Cardiac fibroblast (primary cell): ENCODE measurements around the gene CDH1.

Source experiments
- DNase-seq, 2 donors: peaks; one replicate each; pipeline versions ENCODE4 v3.0.0 to v3.0.0-alpha.2; 2010; ENCODE audit warnings: low read depth in 2 of 2
- H3K4me3 ChIP-seq, 2 donors: replicated peaks in 1 of 2; 1 replicate in 1 of 2; 2 replicates in 1 of 2; pipeline ENCODE4 v1.5.1; 2011; ENCODE audit warnings: low read depth in 2 of 2, low read length in 2 of 2, mild to moderate bottlenecking in 2 of 2, moderate library complexity in 1 of 2
- TF ChIP-seq, protein P1 (sequence below): IDR thresholded peaks from one replicate; pipeline ENCODE4 v1.5.1; 2011; ENCODE audit warnings: low read depth, mild to moderate bottlenecking, low read length, inconsistent platforms

Gene CDH1

DNA sequence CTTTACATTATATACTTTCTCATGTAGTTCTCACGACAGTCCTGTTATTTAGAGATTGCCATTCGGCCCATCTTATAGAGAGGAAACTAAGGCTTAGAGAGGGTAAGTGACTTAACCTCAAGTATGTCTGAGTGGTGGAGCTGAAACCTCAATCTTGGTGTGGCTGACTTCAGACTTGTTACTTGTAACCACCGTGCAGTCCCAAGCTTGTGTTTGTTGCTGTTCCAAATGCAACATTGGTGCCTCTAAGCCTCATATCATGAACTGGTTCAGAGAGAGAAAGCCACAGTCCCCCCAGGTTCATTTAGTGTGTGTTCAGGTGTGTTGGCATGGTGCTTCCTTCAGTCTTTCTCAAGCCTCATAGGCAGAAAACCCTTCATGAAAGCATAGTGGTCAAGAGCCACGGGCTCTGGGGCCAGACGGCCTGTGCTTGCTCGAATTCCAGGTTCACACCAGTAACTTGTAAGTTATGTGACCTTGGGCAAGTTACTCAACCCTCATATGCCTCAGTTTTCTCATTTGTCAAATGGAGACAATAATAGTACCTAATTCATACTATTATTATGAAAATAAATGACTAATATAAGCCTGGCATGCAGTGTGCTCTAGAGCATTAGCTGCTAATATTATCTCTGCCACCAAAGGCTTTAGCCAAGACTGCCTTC, 39.9 kb downstream of the CDH1 start:
- TF ChIP-seq, protein P1, sequence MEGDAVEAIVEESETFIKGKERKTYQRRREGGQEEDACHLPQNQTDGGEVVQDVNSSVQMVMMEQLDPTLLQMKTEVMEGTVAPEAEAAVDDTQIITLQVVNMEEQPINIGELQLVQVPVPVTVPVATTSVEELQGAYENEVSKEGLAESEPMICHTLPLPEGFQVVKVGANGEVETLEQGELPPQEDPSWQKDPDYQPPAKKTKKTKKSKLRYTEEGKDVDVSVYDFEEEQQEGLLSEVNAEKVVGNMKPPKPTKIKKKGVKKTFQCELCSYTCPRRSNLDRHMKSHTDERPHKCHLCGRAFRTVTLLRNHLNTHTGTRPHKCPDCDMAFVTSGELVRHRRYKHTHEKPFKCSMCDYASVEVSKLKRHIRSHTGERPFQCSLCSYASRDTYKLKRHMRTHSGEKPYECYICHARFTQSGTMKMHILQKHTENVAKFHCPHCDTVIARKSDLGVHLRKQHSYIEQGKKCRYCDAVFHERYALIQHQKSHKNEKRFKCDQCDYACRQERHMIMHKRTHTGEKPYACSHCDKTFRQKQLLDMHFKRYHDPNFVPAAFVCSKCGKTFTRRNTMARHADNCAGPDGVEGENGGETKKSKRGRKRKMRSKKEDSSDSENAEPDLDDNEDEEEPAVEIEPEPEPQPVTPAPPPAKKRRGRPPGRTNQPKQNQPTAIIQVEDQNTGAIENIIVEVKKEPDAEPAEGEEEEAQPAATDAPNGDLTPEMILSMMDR: no peak
- no peak for DNase-seq
- no peak overlapping the region for H3K4me3 ChIP-seq

DNA sequence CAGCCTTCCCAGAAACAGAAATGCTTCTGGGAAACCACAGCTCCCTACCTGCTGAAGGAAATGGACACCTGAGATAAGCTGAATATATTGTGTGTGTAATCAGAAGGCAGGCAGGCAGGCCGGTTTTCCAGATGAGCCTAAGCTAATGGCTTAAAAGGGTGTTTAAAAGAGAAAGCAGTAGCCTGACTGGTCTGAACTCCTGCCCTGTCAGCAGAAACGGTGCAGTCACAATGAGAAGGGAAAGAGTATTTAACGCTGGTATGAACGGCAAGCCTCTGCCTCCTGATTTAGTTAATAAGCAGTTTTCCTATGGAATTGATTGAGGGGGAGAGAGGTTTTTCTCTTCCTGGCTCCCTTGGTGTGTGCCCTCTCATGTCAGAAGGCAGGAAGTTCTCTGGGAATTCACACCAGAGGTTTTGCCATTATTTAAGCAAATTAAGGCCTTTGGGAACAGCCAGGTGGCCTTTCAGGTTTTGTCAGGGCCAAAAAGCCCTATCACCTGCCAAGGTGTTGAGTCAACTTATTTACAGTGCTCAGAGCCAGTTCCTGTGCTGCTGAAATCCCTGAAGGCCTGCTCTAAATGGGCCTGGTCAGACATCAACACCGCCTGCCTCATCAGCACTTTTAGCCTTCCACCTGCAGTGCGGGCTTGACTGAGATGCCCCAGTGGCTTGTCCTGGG, 41.6 kb downstream of the CDH1 start:
- H3K4me3 ChIP-seq: no peak overlapping the region
- no peak for DNase-seq
- TF ChIP-seq, protein P1: no peak

DNA sequence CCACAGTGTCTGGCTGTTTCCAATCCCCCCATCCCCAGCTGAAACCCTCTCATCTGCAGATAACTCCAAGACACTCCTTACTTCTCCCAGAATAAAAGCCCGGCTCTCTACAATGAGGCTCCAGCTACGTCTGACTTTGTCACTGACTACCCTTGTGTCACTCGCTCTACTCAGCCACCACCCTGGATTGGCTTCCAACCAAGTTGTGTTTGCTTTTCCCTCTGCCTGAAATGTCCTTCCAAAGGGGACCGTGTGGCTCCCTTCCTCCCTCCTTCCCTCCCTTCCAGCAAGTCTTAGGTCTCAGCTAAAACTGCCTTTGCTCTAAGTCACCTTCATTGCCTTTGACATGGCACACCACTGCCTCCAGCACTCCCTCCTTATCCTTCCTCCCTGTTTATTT, 42.8 kb downstream of the CDH1 start:
- no peak overlapping the region for H3K4me3 ChIP-seq
- no peak for DNase-seq
- TF ChIP-seq, protein P1: no peak

DNA sequence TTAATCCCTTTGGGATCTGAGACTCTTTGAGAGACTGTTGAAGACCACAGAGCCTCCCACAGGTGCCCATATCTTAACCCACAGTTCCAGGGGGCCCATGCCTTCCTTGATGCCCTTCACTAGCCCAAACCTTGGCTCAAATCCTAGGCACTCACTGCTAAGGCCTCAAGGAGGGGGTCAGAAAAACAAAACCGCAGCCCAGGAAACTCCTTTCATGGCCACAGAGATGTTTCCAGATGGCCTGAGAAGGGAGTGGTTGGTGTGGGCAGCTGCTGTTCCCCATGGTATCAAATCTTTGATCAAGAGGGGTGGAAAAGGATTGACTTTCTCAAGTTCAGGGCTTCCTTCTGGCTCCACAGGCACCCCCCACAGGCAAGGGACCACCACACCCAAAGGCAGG, 44.7 kb downstream of the CDH1 start:
- DNase-seq: no peak
- TF ChIP-seq, protein P1: no peak
- no peak overlapping the region for H3K4me3 ChIP-seq

DNA sequence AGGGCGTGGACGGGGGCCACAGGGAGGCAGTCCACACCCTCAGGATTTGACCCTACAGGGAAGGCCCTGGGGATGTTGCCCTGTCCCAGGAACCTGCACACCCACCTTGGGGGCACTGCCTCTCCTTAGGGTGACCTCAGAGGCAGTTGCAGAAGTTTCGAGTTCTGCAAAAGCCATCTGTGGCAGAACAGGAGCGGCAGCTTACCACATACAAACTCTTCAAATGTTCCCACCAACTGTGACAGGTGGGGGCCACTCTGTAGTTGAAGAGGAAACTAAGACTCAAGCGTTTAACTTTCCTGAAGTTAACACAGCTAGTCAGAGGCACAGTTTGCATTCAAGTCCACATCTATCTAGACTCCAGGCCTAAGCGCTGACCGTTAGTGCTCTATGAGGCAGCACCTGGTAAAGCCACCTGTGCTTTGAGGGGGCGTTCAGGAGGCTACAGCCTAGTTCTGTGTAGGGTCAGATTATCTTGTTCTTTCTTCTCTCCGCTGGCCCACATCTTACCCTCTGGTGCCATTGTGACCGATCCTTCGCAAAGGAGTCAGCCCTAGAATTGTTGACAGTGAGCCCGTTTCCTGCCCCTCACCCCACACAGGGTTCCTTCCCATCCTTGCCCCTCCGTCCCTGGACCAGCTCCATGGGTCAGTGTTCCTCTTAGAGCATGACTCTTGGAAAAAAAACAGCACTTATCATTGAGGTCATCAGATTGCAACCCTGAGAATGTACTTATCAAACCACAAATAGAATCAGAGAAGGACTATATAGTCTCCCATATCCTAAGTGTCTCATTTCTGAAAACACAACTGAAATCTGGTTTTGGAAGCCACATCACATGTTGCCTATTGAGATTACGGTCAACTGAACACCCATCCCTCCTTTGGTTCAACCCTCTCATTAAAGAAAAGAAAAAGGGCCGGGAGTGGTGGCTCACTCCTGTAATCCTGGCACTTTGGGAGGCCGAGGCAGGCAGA, 45.4 kb downstream of the CDH1 start:
- no peak for DNase-seq
- no peak overlapping the region for H3K4me3 ChIP-seq

DNA sequence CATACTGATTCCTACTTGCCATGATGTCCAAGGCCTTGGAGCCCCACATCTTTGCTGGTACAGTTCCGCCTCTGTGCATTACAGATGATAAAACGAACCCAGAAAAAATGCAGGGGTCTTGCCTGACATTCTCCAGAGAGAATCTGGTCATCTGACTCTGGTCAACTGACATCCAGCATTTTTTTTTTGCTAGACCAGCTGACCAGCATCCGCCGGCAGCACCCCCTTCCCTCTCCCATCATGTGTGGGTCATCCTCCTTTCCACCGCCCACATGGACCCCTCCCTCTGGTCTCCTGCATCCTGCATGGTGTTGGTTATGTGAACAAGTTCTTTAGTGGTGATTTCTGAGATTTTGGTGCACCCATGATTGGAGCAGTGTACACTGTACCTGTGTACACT, 47.1 kb downstream of the CDH1 start:
- no peak for DNase-seq
- no peak overlapping the region for H3K4me3 ChIP-seq
- TF ChIP-seq, protein P1: no peak

More for the DNA sequence above, 45.4 kb downstream of the CDH1 start:
- TF ChIP-seq, protein P1: no peak
